GM18526 (cell line): ENCODE measurements around the gene CLNS1A.

Source experiments
- POLR2A ChIP-seq: IDR thresholded peaks from 3 replicates; pipeline ENCODE4 v1.6.1; 2011; ENCODE audit not compliant: insufficient read length; ENCODE audit errors: extremely low read depth

CLNS1A gene

DNA sequence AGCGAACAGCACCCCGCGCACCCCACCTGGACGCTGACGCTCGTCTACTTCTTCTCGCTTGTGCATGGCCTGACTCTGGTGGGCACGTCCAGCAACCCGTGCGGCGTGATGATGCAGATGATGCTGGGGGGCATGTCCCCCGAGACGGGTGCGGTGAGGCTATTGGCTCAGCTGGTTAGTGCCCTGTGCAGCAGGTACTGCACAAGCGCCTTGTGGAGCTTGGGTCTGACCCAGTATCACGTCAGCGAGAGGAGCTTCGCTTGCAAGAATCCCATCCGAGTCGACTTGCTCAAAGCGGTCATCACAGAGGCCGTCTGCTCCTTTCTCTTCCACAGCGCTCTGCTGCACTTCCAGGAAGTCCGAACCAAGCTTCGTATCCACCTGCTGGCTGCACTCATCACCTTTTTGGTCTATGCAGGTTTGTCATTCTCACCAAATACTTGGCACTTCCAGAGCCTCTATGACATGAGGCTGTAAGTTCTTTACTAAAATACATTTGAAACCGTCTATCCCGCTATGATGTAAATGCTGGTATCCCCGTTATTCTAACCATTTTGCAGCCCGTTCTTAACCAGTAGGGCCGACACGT is 47.3 kb downstream of the CLNS1A start:
- TF ChIP-seq POLR2A, result no peak

DNA sequence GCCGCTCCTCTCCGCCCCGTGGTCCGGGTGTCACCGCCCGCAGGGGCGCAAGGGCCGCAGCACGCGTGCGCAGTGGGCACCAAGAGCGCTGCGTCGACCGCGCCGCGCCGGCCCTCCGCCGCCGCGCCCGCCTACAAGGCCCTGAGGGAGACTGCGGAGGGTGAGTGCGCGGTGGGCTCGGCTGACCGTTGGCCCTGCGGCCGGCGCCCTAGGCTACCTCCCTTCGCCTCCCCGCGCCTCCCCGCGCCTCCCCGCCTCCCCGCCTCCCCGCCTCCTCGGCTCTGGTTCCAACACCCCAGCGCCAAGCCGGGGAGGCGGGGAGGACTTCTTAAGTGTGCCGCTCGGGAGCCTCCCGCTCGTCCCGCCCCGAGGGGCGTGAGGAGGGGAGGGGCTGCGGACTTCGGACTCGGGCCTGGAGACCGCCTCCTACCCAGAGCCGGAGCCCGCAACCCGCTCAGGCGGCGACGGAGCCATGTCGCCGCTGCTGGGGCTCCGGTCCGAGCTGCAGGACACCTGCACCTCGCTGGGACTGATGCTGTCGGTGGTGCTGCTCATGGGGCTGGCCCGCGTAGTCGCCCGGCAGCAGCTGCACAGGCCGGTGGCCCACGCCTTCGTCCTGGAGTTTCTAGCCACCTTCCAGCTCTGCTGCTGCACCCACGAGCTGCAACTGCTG is 47.9 kb downstream of the CLNS1A start, which contains the start of gene AQP11:
Gene AQP11 (plus strand): TSS at position 433 of the 673 bp plus-strand sequence. CDS start 40 bp downstream, at position 473.
- no peak for TF ChIP-seq POLR2A

DNA sequence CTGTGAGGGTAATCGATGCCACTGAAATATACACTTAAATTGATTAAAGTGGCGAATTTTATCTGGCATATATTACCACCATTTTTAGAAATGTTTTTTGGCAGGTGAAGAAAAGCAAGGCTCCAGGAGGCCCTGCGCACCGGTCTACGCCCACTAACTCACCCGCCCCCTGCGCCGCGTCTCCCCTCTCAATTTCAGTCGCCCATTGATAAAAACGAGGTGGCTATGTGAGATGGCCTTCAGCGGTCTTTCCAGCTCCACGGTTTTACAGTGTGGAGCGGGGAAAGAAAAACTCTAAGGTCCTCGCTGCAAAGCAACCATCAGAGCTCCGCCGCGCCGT is 48.4 kb downstream of the CLNS1A start:
- TF ChIP-seq POLR2A, result no peak

DNA sequence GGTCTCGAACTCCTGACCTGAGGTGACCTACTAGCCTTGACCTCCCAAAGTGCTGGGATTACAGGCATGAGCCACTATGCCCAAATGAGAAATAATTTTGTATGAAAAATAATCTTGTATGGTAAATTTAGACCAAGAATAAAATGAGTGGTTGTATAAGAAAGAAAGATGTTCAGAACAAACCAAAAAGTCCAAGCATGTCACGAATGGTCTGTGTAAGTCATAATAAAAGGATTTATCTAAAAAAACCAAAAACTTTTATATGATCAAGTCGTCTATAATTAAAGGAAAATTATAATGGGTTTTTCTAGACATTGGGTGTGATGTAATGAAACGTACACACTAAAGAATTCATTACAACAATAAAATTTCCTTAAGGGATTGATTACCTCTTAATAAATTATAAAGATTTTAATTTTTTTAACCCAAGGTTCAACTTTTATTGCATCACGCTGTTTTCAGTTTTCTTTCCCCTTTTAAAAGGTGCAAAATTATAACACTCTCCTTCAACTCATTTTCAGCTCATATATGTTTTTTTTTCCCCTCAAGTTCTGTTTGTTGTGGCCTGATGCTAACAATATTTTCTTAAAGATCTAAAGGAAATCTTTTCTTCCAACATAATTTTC is 56.8 kb downstream of the CLNS1A start:
- no peak for TF ChIP-seq POLR2A

DNA sequence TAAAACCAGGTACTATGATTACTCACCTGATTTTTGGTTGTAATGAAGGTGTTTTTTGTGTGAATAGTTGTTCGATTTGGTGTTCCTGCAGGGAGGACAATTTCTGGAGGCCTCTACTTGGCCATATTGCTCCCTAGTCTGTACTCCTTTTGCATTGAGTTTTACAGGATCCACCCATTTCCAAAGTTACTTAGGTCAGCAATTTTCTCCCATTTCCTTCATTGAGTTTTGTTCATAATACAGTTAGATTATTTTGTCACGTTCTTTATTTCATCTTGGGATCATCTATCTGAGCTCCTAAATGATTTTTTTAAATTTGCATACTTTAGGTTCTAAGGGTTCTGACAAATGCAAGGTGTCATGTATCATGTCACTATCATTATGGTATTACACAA is 67.9 kb downstream of the CLNS1A start:
- TF ChIP-seq POLR2A, result no peak

DNA sequence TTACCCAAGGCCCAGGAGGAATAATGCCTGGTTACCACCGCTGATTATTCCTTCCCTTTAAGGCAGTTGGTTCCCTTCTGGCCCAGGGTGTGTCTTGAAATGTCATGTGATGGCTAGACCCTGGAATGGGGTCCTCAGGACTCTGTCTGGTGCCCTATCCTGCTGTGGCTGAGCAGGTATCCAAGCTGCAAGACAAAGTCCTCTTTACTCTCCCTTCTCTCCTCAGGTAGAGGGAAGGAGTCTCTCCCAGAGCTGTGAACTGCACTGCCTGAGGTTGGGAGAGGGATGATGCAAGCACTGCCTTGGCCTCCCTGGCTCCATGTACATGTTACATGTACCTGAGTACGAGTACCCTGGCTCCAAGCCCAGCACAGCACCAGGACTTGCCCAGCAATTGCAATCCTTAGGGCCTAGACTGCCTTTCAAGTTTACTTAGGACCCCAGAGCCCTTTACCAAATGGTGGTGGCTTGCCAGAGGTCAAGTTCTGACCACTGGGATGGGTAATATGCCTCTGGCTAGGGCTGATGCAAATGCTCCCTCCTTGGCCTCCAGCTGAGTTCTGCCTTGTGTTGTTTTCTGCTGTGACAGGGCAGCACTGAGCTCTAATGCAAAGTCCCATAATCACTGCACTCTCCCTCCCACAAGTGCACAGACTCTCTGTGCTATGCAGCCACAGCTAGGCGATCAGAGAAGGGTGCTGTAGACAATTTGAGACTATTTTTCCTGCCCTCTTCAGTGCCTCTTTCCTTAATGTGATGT is 68.5 kb downstream of the CLNS1A start:
- TF ChIP-seq POLR2A, result no peak

DNA sequence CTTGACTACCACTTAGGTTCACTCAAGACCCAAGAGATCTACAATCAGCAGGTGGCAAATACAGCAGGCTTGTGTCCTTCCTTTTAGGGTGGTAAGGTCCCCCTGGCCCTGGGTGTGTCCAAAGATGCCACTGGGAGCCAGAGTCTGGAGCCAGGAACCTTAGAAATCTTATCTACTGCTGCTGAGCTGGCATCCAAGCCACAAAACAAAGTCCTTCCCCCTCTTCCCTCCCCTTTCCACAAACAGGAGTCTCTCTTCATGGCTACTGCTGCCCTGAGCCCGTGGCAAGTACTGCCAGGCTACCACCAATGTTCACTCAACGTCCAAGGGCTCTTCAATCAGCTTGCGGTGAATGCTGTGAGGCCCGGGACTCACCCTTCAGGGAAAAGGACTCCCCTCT is 69.3 kb downstream of the CLNS1A start:
- TF ChIP-seq POLR2A, result no peak
